Stimulated activated CD4-positive, alpha-beta T cell treated with anti-CD3 and anti-CD28 coated beads, Interleukin-15, amount 100 ng/mL, for 48 hours (primary cell): ENCODE measurements around the gene PIGT.

Experiments
- DNase-seq, 2 donors: peaks; one replicate each; pipeline ENCODE4 v3.0.0-alpha.2; 2020; ENCODE audit warnings: low read depth in 2 of 2

PIGT gene

GRCh38 chr20:45415822-45416637 lies at the start of gene PIGT:
TSS of gene PIGT (plus strand) at chr20:45416141. CDS start at chr20:45416157, 16 bp downstream.
- DNase-seq = peak; percentile 78 to 80

DNA sequence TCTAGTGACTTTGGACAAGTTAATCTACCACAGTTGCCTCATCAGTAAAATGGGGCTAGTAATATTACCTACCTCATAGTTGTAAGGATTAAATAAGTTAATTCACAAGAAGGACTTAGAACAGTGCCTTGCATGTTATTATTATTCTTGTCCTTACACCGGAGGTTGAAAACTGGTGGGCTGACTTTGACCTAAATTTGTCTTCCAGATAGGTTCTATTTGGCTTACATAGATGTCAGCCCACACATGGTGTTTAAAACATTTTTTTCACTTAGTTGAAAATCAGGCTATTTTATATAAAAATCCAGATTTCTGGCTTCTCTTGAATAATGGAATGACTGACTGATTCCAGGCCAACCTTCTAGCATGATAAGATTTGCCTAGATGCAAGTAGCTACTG lies 49.7 kb upstream of the PIGT start:
- DNase-seq = no peak

GRCh38 chr20:45366631-45367030 lies 49.3 kb upstream of the PIGT start:
- DNase-seq = no peak

DNA sequence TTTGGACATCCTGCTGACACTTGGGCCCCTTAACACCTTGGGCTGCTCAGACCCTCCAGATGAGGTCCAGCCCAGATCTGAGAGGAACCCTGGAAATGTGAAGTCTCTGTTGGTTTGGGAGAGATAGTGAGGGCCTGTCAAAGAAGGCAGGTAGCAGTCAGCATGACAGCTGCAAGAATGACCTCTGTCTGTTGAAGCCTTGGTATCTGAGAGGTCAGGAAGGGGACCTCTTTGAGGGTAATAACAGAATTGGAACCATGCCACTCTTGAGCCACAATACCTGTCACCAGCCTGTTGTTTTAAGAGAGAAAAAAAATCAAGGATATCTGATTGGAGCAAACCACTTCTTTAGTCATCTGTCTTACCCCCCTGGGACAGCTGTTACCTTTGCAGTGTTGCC lies 48.8 kb upstream of the PIGT start:
- no peak for DNase-seq

DNA sequence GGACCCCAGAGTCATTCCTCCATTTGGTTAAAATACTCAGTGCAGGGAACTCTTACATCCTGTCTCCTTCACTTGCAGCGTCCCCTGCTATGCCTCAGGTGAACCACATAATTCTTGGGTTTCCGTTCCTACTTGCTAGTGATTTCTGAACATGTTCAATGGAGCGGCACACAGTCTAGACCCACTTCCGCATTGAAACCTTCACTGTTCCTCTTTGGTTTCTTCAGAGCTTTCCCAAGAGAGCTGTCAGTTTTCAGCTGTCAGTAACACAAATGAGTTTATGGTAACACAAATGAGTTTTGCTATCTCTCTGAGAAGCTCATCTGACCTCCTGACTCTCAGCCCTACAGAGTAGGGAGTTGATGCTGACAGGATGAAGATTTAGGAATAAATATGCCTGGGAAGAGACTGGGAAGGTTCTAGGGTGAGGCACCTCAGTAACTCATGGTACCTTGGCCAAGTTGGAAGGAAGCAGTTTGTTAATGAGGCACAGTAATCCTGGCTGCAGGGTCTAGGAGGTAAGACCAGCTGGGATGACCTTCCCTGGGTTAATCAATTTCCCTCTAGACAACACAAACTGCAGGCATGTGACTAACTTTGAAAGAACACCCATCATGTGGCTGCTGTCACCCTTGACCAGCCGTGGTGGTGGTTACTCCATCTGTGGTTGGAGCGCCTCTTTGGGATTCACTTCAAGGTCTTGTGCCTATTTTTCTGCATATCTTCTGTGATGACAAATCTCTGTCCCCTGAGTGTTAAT lies 47.5 kb upstream of the PIGT start:
- no peak for DNase-seq

GRCh38 chr20:45370571-45371160 lies 45.3 kb upstream of the PIGT start:
- DNase-seq = no peak

DNA sequence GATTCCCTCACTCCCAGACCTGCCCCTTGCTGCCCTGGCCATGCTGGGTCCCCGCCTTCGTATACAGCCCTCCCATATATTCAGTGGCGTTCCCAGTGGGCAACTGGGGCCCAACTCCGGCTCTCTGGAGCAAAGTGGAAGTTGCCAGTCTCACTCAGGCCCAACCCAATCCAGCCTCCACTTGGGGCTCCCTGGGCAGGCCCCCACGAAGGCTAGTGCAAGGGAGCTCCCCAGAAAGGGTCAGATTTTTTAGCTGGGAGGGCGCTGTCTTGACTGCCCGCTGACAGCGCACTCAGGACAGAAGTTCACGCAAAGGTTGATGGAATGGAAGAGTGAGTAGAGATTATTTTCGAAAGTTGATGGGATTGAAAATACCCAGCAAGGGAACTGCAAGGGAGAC lies 43.7 kb upstream of the PIGT start:
- DNase-seq = no peak

DNA sequence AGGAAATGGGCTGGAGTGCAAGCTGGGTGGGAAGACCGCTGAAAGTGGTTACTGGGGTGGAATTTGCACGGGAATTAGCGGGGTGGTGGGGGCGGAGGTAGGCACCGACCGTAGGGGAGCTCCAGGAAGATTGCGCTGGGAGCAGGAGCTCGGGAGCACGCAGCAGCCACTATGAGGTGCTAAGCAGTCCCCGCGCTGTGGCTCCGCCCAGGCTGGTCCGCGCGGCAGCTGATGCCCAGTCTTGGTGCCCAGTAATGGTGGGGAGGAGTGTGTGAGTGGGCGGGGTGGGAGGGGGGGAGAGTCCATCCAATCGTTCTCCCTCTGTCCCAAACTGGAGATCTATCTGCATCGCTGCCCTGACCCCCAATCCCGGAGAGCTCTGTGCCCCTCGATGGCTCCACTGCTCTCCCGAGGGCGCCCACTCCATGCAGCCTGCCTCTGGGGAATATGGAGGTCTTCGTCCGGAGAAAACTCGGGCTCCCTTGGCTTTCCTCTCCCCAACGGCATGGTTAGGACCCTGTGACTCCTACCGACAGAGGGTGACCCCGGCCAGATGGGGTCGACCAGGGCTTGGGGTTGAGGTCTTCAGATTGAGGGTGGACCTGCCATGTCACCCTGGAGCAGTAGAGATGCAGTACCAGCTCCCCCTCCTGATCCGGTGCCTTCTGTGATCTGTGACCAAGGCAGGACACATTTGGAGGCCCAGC lies 43.1 kb upstream of the PIGT start:
- no peak for DNase-seq

- DNase-seq = peak; percentile 84 to 91
These were observed 42.4 kb upstream of the PIGT start for GRCh38 chr20:45373353-45374100.

DNA sequence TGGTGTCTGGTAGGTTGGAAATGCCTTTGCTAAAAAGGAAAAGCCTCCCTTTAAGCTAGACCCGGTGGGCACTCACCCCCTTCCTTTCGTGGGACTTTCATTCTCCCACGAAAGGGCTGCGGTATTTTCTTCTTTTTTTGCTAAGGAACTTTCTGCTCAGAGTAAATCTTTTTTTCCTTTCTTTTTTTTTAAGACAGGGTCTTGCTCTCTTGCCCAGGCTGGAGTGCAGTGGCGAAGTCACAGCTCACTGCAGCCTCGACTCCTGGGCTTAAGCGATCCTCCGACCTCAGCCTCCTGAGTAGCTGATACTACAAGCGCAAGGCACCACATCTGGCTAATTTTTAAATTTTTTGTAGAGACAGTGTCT lies 41.9 kb upstream of the PIGT start:
- no peak for DNase-seq

- DNase-seq = no peak
These were observed 41.0 kb upstream of the PIGT start for GRCh38 chr20:45374966-45375365.

GRCh38 chr20:45377269-45377668 lies 38.7 kb upstream of the PIGT start:
- DNase-seq = no peak

DNA sequence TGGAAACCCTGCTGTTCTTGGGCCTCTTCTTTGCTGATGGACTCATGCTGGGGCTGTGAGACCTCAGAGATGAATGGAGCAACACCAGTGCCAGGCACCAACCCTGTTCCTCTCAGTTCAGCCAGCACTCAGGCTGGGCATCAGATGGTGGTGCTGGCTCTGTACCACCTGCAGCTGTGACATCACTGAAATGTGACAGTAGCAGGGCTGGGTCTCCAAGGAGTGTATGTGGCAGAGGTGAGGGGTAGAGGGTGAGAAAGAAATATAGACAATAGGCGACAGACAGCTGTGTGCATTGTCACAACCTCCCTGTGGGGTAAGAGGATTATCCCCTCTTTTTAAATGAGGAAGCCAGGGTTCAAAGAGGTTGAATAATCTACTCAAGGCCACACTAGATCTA lies 37.8 kb upstream of the PIGT start, which contains the start of gene TP53TG5:
TSS of gene TP53TG5 (minus strand) at position 135 of the 400 bp plus-strand sequence. CDS start at position 46, 89 bp downstream.
- DNase-seq = no peak

- no peak for DNase-seq
These were observed 28.7 kb upstream of the PIGT start for GRCh38 chr20:45387274-45387673.

GRCh38 chr20:45390931-45391330 lies 25.0 kb upstream of the PIGT start:
- no peak for DNase-seq

- no peak for DNase-seq
These were observed 24.4 kb upstream of the PIGT start for GRCh38 chr20:45391559-45391958.

DNA sequence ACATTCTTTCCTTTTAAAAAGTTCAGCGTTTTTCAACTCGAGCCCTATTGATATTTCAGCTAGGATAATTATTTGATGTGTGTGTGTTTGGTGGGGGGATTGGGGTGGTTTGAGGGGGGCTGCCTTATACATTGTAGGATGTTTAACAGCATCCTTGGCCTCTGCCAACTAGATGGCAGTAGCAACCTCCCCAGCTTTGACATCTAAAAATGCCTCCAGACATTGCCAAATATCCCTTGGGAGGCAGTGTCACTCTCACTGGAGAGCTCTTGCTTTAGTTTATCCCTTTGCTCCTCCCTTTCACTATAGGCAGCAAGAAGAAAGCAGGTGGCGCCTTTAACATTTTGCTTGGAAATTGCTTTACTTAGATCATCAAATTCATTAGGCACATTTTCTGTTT lies 23.2 kb upstream of the PIGT start:
- DNase-seq = no peak

GRCh38 chr20:45394221-45395113 lies 21.5 kb upstream of the PIGT start:
- no peak for DNase-seq

DNA sequence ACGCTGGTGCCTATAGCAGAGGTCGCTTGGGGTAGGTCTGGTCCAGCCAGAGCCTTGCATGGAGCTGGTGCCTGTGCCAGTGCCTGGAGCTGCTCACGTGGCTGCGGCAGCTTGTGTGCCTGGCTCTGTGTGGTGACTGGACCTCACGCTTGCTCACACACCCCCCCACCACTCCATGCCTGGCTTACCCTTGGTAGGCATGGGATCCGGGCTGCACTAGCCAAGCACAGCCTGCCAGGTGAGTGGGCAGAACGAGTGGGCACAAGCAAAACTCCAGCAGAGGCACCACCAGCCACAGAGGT lies 20.9 kb upstream of the PIGT start:
- no peak for DNase-seq

DNA sequence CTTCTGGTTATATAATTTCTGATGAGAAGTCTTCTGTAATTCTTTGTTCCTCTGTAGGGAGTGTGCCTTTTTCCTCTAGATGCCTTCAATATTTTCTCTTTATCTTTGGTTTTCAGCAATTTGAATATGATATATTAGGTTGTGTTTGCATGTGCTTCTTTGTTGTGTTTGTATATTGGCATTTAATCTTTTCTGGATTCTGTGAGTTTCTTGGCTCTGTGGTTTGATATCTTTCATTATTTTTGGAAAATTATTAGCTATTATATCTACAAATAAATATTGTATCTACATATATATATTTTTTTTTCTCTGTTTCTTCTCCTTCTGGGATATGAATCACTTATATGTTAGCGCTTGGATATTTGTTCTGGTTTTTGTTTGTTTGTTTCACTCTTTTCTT lies 16.9 kb upstream of the PIGT start:
- DNase-seq = no peak
